Cerebellar nuclear complex (tissue), 1 donor: ENCODE measurements around the gene ADD1.
"Not testable (repeated sequence)": the region's sequence is repeated elsewhere in the genome, so short reads cannot be mapped to it uniquely, and the experiment has no call there.

Experiments used
- DNase-seq, 2 experiments: peaks; one replicate each; lab custom pipeline; 2025; lab: John Stamatoyannopoulos, UW

The ADD1 gene

GRCh38 chr4:2886161-2886560, 42.5 kb downstream of the ADD1 start:
- DNase-seq, result no peak

GRCh38 chr4:2886622-2887021, 43.0 kb downstream of the ADD1 start:
- no peak for DNase-seq

- no peak for DNase-seq
These were observed 43.7 kb downstream of the ADD1 start for GRCh38 chr4:2887343-2887742.

- no peak for DNase-seq
These were observed 45.2 kb downstream of the ADD1 start for GRCh38 chr4:2888886-2889285.

GRCh38 chr4:2891294-2891693, 47.6 kb downstream of the ADD1 start:
- no peak for DNase-seq

GRCh38 chr4:2893772-2894171, 50.1 kb downstream of the ADD1 start:
- no peak for DNase-seq

GRCh38 chr4:2898001-2898400, 54.4 kb downstream of the ADD1 start:
- no peak for DNase-seq

- no peak for DNase-seq
These were observed 57.1 kb downstream of the ADD1 start for GRCh38 chr4:2900741-2901140.

- DNase-seq, result no peak
These were observed 57.5 kb downstream of the ADD1 start for GRCh38 chr4:2901186-2901585.

GRCh38 chr4:2902126-2902525, 58.5 kb downstream of the ADD1 start:
- DNase-seq, result no peak

- no peak for DNase-seq
These were observed 61.9 kb downstream of the ADD1 start for GRCh38 chr4:2905544-2905943.

- no peak for DNase-seq
These were observed 62.6 kb downstream of the ADD1 start for GRCh38 chr4:2906218-2906617.

GRCh38 chr4:2907226-2907625, 63.6 kb downstream of the ADD1 start:
- no peak for DNase-seq

GRCh38 chr4:2907706-2908293, 64.2 kb downstream of the ADD1 start:
- DNase-seq, result no peak

GRCh38 chr4:2908686-2909085, 65.0 kb downstream of the ADD1 start:
- no peak for DNase-seq

- DNase-seq, result no peak
These were observed 65.9 kb downstream of the ADD1 start for GRCh38 chr4:2909583-2909982.

- no peak for DNase-seq
These were observed 66.8 kb downstream of the ADD1 start for GRCh38 chr4:2910409-2910808.

GRCh38 chr4:2911868-2912267, 68.2 kb downstream of the ADD1 start:
- DNase-seq, result no peak

- no peak for DNase-seq
These were observed 69.5 kb downstream of the ADD1 start for GRCh38 chr4:2913168-2913567.

GRCh38 chr4:2914256-2915126, 70.8 kb downstream of the ADD1 start:
- no peak for DNase-seq

- no peak for DNase-seq
These were observed 72.1 kb downstream of the ADD1 start for GRCh38 chr4:2915789-2916188.

GRCh38 chr4:2916696-2917095, 73.1 kb downstream of the ADD1 start:
- DNase-seq, result not testable (repeated sequence)

- not testable (repeated sequence) for DNase-seq
These were observed 74.7 kb downstream of the ADD1 start for GRCh38 chr4:2918300-2918699.

- DNase-seq, result not testable (repeated sequence)
These were observed 75.1 kb downstream of the ADD1 start for GRCh38 chr4:2918714-2919113.
